Rectal smooth muscle tissue (tissue), 1 donor: Measurements from ENCODE around the gene BPHL.
"Not testable (repeated sequence)": the region's sequence is repeated elsewhere in the genome, so short reads cannot be mapped to it uniquely, and the experiment has no call there.

Source experiments
- H3K27ac ChIP-seq: one replicate; pipeline ENCODE4 v1.7.0; 2013; ENCODE audit warnings: low read depth, low read length, inconsistent platforms
- H3K27me3 ChIP-seq: one replicate; pipeline ENCODE4 v1.7.0; 2013; ENCODE audit warnings: low read length; ENCODE audit not compliant: control insufficient read depth, insufficient read depth
- H3K36me3 ChIP-seq: one replicate; pipeline ENCODE4 v1.7.0; 2013; ENCODE audit warnings: low read length; ENCODE audit not compliant: control insufficient read depth, insufficient read depth
- H3K4me1 ChIP-seq: one replicate; pipeline ENCODE4 v1.7.0; 2013; ENCODE audit warnings: low read length; ENCODE audit not compliant: control insufficient read depth, insufficient read depth
- H3K4me3 ChIP-seq: one replicate; pipeline ENCODE4 v1.7.0; 2013; ENCODE audit warnings: low read length
- H3K9ac ChIP-seq: one replicate; pipeline ENCODE4 v1.7.0; 2013; ENCODE audit warnings: low read length

Gene BPHL

DNA sequence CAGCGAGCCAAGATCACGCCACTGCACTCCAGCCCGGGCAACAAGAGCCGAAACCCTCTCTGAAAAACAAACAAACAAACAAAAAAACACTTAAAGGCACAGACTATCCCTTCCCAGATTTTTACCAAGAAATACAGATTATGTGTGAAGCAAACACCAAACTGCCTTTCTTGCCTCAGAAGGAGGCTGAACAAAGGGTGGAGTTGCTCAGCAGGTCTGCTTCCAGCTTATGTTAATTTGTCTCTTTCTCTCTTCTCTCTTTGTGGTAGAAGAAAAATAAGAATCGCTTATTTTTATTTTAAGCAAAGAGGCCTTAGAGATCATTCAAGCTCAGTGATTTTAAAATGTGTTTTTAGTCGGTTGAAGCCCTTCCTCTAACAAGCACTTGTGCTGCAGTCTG, 24.6 kb downstream of the BPHL start:
- H3K4me3 ChIP-seq = no peak overlapping the region
- H3K27me3 ChIP-seq = no peaks in the 10 kb centered on the region
- peaks cover 2% of the 10 kb centered on the region for H3K4me1 ChIP-seq
- no peak overlapping the region for H3K9ac ChIP-seq
- H3K36me3 ChIP-seq = peaks cover 9% of the 10 kb centered on the region
- no peak overlapping the region for H3K27ac ChIP-seq

DNA sequence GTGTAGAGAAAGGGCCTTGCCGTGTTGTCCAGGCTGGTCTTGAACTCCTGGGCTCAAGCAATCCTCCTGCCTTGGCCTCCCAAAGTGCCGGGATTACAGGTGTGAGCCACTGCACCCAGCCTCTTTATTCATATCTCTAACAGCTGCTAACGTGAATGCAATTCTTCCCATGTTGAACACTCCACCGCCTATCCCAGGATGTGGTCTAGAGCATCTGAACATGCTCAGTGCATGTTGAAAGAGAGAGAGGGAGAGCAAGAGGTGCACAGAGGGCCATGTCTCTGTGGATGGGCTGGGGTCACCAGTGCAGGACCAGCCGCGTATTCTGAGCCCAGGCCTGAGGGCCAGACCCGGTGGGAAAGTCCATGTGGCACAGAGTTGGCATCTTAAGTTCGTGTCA, 26.1 kb downstream of the BPHL start:
- Histone ChIP-seq H3K27me3 (no peaks in the 10 kb centered on the region), H3K4me3 (no peak overlapping the region), H3K4me1 (peaks cover 2% of the 10 kb centered on the region), H3K36me3 (peaks cover 8% of the 10 kb centered on the region), H3K9ac (no peak overlapping the region), H3K27ac (no peak overlapping the region)

DNA sequence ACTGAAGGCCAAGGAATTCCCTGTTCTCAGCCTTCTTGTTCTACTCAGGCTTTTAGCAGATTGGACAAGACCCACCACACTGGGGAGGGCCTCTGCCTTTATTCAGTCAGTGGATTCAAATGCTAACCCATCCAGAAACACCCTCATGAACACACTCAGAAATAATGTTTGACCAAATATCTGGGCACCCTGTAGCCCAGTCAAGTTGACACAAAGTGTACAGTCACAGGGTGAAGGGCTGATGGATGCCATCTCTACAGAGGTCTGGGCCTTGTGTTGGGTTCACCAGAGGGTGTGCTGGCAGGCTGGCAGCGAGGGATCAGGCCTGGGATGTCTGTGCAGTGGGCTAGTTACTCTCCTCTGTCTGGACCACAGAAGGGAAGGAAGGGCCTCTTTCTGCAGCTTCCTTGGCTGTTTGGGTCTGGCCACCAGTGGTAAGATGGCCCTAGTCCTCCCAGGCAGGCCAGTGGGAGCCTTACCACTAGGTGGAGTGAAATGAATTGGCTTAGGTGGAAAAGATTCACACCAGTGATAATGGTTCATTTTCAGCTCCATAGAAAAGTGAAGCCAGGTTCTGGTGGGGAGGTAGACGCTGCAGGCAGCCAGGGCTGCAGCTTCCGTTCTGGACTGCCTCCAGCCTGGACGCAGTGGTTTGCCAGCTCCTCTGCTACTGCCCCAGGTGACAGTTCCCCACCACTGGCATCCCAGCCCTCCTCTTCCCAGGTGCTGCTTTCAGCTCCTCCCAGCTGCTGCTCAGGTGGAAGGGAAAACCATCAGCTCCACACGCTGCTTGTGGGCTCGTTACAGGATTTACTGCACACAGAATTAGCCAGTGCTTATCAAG, 29.6 kb downstream of the BPHL start:
- Histone ChIP-seq H3K4me3 (no peak overlapping the region), H3K27me3 (no peaks in the 10 kb centered on the region), H3K4me1 (no peaks in the 10 kb centered on the region), H3K9ac (no peak overlapping the region), H3K36me3 (peaks cover 10% of the 10 kb centered on the region), H3K27ac (no peak overlapping the region)

DNA sequence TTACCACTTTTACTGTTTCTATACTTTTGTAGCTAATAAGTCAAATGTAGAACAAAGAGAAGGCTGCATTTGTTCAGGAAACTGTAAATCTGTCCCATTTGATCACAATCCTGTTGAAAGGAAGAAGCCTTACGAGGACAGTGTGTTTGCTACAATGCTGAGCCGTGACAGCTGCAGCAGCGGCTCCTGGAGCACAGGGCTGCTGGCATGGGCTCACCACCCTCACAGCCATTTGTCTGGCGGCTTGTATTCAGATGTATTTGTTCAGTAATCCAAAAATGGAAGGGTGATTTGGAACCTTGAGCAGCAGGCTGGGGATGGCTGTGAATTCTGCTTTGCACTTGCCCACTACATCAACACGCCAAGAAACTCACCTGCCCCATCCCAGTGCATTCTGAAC, 33.2 kb downstream of the BPHL start:
- Histone ChIP-seq H3K36me3 (peaks cover 10% of the 10 kb centered on the region), H3K4me1 (no peaks in the 10 kb centered on the region), H3K4me3 (no peak overlapping the region), H3K9ac (no peak overlapping the region), H3K27me3 (no peaks in the 10 kb centered on the region), H3K27ac (no peak overlapping the region)

DNA sequence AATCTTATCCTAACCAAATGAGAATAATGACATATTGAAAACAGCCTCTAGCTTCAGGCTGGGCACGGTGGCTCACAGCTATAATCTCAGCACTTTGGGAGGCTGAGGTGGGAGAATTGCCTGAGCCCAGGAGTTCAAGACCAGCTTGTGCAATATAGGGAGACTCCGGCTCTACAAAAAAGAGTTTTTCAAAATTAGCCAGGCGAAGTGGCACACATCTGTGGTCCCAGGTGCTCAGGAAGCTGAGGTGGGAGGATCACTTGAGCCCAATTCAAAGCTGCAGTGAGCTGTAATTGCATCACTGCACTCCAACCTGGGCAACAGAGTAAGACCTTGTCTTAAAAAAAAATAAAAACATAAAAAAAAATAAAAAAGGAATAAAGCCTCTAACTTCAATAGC, 34.2 kb downstream of the BPHL start:
- no peak overlapping the region for H3K9ac ChIP-seq
- no peak overlapping the region for H3K4me3 ChIP-seq
- peaks cover 8% of the 10 kb centered on the region for H3K36me3 ChIP-seq
- H3K4me1 ChIP-seq = no peaks in the 10 kb centered on the region
- no peak overlapping the region for H3K27ac ChIP-seq
- no peaks in the 10 kb centered on the region for H3K27me3 ChIP-seq

DNA sequence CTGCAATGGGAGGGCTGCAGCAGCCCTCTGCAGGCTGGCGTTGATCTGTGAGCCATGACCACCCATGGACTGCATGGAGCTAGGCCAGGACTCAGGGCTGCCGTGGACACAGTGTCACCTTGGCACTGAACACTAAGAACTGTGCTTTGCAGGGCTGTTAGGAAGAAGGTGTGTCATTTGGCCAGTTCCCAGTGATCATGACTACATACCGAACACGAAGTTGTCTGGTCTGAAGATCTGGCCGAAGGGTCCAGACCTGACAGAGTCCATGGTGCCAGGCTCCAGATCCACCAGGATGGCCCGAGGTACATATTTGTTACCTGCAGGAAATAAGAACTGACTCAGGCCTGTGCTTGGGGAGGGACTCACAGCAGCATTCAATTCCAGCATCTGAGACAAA, 36.9 kb downstream of the BPHL start:
- not testable (repeated sequence) for H3K9ac ChIP-seq, H3K27me3 ChIP-seq, H3K4me3 ChIP-seq, H3K36me3 ChIP-seq, H3K27ac ChIP-seq, H3K4me1 ChIP-seq

DNA sequence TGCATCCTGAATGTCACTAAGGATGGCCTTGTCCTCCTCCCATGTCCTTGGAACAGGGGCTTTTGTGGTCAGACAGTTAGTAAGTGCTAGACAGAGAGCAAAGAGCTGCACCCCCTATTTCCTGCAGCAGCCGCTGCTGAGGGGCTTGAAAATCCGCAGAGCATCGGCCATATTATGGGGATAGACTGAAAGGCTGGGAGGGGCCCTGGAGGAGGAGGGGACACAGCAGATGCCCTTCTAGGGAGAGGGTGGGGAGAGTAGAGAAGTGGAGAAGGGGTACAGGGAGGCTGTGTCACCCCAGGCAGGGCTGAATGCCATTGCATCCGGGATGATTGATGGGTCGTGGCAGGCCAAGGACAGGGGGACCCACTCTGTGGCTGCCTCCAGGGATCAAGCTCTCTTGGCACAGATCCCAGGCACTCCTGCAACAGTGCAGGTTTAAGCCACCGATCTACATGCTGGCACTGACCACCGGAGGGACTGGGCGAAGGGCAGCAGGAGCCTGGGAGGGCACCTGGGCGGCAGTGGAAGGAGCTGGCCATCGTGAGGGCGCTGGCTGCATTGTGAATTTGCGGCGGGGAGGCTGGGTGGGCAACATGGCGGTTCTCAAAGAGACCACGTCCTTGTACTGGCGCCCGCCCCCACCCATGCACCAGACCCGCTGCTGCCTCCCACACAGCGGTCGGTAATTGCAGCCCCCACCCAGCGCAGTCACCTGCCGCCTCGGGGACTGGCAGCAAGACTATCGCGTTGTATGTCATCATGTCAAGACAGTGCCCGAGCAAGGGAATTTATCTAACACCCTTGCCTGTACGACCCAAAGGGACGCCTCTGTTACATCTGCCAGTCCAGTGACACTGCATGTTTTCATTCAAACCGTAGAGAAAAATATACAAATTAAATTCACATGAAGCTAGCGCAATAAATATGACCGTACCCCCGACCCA, 37.9 kb downstream of the BPHL start:
- peak overlapping the region; percentile 65 for H3K4me3 ChIP-seq
- H3K4me1 ChIP-seq, H3K27me3 ChIP-seq, H3K36me3 ChIP-seq: not testable (repeated sequence)
- peak overlapping the region; percentile 84 for H3K27ac ChIP-seq
- peak overlapping the region; percentile 3 for H3K9ac ChIP-seq

DNA sequence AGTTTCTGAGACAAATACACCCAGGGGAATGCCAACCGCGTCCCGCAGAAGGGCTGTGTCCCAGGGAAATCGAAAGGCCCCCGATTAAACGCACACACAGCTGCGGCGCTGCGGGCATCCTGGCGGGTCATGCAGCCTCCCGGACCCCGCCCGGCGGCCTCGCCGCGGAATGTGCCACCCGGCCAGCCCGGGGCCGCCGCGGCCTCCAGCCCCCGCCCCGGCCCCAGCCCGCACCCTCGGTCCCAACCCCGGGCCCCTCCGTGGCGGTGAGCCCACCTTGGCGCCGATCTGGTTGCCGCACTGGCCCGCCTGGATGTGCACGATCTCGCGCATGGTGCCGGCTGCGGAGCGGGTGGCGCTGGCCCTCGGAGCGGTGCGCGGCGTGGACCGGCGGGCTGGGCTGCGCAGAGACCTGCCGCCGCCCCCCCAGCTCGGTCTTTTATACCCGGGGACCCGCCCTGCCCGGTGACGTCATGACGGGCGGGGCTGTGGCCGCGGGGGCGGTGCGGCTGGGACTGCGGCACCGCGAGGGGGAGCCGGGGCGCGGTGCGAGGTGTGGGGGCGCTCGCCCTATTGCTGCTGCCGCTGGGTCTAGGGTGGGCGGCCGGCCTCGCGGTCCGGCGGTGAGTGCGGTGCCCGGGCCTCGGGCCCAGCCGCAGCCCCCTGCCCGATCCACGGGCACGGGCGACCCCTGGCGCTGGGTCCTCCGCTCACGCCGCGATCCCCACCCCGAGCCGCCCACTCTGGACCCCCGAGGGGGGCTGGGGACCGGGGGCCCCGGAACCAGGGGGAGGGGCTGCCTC, 38.8 kb downstream of the BPHL start, which contains the start of gene TUBB2A:
TSS of gene TUBB2A (minus strand) at position 414 of the 803 bp plus-strand sequence. CDS start at position 333, 81 bp downstream.
- Histone ChIP-seq H3K4me3 (peak within 1 kb of the TSS; percentile 77), H3K4me1 (peaks cover 7% of the 10 kb centered on the region), H3K36me3 (no peaks in the 10 kb centered on the region), H3K9ac (peak within 1 kb of the TSS; percentile 62), H3K27me3 (no peaks in the 10 kb centered on the region), H3K27ac (peak within 1 kb of the TSS; percentile 96)

DNA sequence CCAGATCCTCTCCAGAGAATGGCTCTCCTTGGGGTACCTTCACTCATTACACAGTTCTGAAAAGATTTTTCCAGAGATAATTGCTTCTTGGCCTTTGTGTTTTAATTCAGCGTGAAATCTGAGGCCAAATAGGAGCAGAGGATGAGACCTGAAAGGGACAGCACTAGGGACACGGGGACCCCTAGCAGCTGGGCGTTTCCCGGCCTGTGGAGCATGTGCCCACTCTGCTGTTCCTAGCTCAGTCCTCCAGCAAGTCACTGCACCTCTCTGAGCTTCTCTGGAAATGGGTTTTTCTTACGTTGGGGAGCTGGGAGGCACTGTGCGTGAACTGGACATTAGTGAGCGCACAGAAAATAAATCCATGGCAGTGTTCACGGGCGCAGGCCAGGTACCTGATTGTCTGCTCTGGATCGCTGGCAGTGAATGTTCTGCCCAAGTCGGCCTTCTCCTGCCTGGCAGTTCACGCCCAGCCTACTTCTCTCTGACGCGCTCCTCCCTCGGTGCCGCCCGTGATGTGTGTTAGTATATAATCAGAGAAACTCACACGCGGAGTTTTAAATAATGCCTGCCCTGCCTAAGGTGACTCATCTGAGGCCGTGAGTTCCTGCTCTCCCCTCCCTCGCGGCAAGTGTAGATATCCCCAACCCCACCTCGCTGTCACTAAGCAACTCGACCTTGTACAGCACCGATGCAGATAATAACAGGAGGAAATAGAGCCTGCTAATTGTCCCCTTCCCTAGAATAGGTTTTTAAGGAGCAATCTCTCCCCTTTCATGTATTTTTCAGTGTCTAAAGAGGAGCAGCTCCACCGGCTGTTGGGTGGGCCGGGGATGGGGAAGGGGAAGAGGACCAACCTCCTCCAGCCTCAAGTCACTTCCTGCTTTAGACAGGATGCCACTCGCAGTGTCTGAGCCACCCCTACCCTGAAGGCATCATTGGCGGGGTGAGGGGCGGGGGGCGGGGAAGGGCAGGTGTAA, 41.6 kb downstream of the BPHL start:
- Histone ChIP-seq H3K4me3 (no peak overlapping the region), H3K27ac (peak overlapping the region; percentile 12), H3K4me1 (peaks cover 7% of the 10 kb centered on the region), H3K27me3 (no peaks in the 10 kb centered on the region), H3K36me3 (no peaks in the 10 kb centered on the region), H3K9ac (peak overlapping the region; percentile 27)

DNA sequence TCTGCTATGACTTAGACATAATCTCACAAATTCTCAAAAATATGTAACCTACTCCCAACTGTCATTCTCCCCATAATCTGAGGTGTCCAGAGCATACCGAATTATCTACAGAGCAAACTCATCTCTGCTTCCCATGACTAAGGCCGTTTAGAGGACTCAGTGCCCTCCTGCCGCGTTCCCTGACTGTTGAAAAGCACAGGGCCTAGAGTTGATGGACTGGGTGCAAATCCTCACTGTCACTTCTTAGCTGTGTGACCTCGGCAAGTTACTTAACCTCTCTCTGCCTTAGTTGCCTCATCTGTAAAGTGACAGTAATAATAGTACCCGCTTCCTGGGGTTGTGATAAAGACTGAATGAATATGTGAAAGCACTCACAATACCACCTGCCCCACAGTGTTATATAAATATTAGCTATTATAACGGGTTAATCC, 43.6 kb downstream of the BPHL start:
- peak overlapping the region; percentile 93 for H3K27ac ChIP-seq
- H3K4me3 ChIP-seq = peak overlapping the region; percentile 76
- no peaks in the 10 kb centered on the region for H3K27me3 ChIP-seq
- H3K4me1 ChIP-seq = peaks cover 7% of the 10 kb centered on the region
- H3K36me3 ChIP-seq = no peaks in the 10 kb centered on the region
- H3K9ac ChIP-seq = no peak overlapping the region

DNA sequence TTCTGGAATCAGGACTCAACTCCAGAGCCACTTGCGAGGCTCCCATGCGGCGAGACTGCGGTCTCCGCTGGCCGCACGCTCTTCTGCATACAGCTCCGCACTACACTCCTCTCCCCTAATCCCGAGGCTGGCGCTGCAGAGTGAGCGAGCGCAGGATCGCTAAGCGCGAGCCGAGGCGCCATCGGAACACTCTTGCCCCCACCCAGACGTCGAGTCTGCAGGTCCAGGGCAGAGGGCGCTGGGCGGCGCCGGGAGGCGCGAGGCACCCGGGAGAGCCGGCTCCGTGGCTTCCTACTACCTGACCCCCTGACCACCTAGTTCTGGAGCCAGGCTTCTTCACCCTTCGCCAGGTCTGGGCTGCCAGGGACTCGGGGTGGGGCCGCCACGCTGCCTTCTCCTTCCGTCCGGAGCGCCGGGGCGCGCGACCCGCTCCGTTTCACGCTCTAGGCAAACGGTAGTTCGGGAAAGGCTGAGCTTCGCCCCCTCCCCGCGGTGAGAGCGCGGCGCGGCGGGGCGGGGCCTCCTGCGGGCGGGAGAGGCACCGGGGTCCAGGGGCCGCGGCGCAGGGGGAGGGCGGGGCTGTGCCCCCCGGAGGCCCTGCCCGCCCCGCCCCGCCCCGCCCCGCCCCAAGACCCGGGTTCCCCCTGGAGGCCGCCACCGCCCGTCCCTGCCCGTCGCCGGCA, 44.2 kb downstream of the BPHL start:
- no peaks in the 10 kb centered on the region for H3K36me3 ChIP-seq

More for the DNA sequence above, 44.2 kb downstream of the BPHL start:
- H3K27me3 ChIP-seq = no peaks in the 10 kb centered on the region
- H3K4me3 ChIP-seq = peak overlapping the region; percentile 76
- peak overlapping the region; percentile 83 for H3K9ac ChIP-seq
- H3K4me1 ChIP-seq = peaks cover 7% of the 10 kb centered on the region
- H3K27ac ChIP-seq = peak overlapping the region; percentile 93
